Body of pancreas (tissue), 4 donors: Measurements from ENCODE around the gene MRPS5. TPM values are rescaled to one million over a fixed set of nuclear protein-coding genes. Genes with fewer than 3 reads are reported as not detected.
"Not testable (repeated sequence)": the region's sequence is repeated elsewhere in the genome, so short reads cannot be mapped to it uniquely, and the experiment has no call there.

Source experiments
- ATAC-seq: fragments of 150-250 bp; one replicate; pipeline ENCODE4 v1.9.1; 2016
- DNase-seq, 4 donors: peaks; one replicate each; pipeline ENCODE4 v3.0.0-alpha.2; 2019
- H3K27ac ChIP-seq, 4 donors: fragments of 200-600 bp; sonication (generic); 1 replicate in 3 of 4; 2 replicates in 1 of 4; pipeline versions ENCODE4 v1.5.1 to v1.6.1; 2016 to 2019; ENCODE audit warnings: mild to moderate bottlenecking in 1 of 4, mixed read lengths in 1 of 4, moderate library complexity in 1 of 4
- H3K27me3 ChIP-seq, 2 donors: fragments of 200-600 bp; sonication (generic); one replicate each; pipeline ENCODE4 v1.6.0; 2016; ENCODE audit warnings: mild to moderate bottlenecking in 1 of 2
- H3K36me3 ChIP-seq, 2 donors: fragments of 200-600 bp; sonication (generic); replicated peaks in 1 of 2; 2 replicates each; pipeline ENCODE4 v1.5.1; 2016; ENCODE audit warnings: low read depth in 2 of 2; ENCODE audit not compliant: insufficient read depth in 1 of 2
- H3K4me1 ChIP-seq: fragments of 200-600 bp; sonication (generic); one replicate; pipeline ENCODE4 v1.6.0; 2016
- H3K4me3 ChIP-seq, 2 donors: fragments of 200-600 bp; sonication (generic); 1 replicate in 1 of 2; 2 replicates in 1 of 2; pipeline ENCODE4 v1.5.1; 2016 to 2019
- H3K9me3 ChIP-seq, 3 donors: fragments of 200-600 bp; sonication (generic); 1 replicate in 2 of 3; 2 replicates in 1 of 3; pipeline ENCODE4 v1.5.1; 2016
- POLR2A ChIP-seq, 3 donors: fragments of 450-650 bp; IDR thresholded peaks; one replicate each; pipeline ENCODE4 v1.6.1; 2016; ENCODE audit warnings: antibody characterized with exemption in 3 of 3, mild to moderate bottlenecking in 2 of 3
- WGBS, 2 donors: methylation state at CpG; one replicate each; pipeline ENCODE4 v1.1.5; 2017; 5-methylcytosine and 5-hydroxymethylcytosine counted together
- intact Hi-C: fragments of 100-400 bp; cut with DNase I; formaldehyde crosslinking; loops from one replicate; pipeline ENCODE4 v1.15.1; 2023
- total RNA-seq, 2 donors: library from RNA; depleted of rRNA; stranded (reverse); fragments of >200 nt; gene quantifications; one replicate each; pipeline ENCODE4 v1.1.0, GENCODE V29; 2016
- TF ChIP-seq, protein P1 (sequence below), 7 experiments: fragments of 450-650 bp in 4 of 7; fragments of 200-600 bp in 3 of 7; sonication (generic) in 3 of 7; IDR thresholded peaks; one replicate each; pipeline ENCODE4 v1.5.1; 2016 to 2019; ENCODE audit warnings: antibody characterized with exemption in 7 of 7

Gene MRPS5
- total RNA-seq, 2 donors from 2014 or later = 31.6 to 46.1 TPM

DNA sequence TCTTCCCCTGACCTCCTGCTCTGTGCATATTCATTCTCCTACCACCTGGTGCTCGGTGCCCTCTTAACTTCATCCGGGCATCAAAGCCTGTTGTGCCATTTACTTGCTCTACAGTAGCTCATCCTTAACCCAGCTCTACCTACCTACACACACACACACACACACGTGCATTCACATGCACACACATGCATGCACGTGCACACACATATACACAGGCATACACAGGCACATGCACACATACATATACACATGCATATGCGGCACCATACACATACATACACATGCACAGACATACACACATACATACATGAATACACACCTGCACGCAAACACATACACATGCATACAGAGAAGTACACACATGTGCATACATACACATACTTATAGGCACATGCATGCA is 81.6 kb downstream of the MRPS5 start:
- Histone ChIP-seq H3K27ac (no peak overlapping the region), H3K9me3 (no peaks in the 10 kb centered on the region), H3K4me3 (no peak overlapping the region), H3K27me3 (no peaks in the 10 kb centered on the region), H3K4me1 (peaks cover 12% of the 10 kb centered on the region), H3K36me3 (no peaks in the 10 kb centered on the region)
- no peak for ATAC-seq
- WGBS, 2 donors = 73 to 81% methylated on average over 6 of the region's 6 CpGs
- DNase-seq = no peak
- TF ChIP-seq POLR2A (IDR thresholded peaks at IDR 0.05) = no peak
- TF ChIP-seq, protein P1, sequence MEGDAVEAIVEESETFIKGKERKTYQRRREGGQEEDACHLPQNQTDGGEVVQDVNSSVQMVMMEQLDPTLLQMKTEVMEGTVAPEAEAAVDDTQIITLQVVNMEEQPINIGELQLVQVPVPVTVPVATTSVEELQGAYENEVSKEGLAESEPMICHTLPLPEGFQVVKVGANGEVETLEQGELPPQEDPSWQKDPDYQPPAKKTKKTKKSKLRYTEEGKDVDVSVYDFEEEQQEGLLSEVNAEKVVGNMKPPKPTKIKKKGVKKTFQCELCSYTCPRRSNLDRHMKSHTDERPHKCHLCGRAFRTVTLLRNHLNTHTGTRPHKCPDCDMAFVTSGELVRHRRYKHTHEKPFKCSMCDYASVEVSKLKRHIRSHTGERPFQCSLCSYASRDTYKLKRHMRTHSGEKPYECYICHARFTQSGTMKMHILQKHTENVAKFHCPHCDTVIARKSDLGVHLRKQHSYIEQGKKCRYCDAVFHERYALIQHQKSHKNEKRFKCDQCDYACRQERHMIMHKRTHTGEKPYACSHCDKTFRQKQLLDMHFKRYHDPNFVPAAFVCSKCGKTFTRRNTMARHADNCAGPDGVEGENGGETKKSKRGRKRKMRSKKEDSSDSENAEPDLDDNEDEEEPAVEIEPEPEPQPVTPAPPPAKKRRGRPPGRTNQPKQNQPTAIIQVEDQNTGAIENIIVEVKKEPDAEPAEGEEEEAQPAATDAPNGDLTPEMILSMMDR (IDR thresholded peaks at IDR 0.05) = no peak
- intact Hi-C loops = no loop called here

DNA sequence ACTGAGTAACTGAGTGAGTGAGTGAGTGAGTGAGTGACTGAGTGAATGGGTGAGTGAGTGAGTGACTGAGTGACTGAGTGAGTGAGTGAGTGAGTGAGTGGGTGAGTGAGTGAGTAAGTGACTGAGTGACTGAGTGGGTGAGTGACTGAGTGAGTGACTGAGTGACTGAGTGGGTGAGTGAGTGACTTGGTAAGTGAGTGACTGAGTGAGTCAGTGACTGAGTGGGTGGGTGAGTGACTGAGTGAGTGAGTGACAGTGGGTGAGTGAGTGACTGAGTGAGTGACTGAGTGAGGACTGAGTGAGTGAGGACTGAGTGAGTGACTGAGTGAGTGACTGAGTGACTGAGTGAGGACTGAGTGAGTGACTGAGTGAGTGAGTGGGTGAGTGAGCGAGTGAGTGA is 82.2 kb downstream of the MRPS5 start:
- DNase-seq (no peak), ATAC-seq (no peak)
- Histone ChIP-seq H3K4me3 (no peak overlapping the region), H3K27me3 (no peaks in the 10 kb centered on the region), H3K9me3 (no peaks in the 10 kb centered on the region), H3K4me1 (peaks cover 12% of the 10 kb centered on the region), H3K27ac (no peak overlapping the region), H3K36me3 (no peaks in the 10 kb centered on the region)
- intact Hi-C loops = no loop called here
- TF ChIP-seq, protein P1 (IDR thresholded peaks at IDR 0.05) = no peak
- TF ChIP-seq POLR2A (IDR thresholded peaks at IDR 0.05) = no peak
- WGBS, 2 donors = 83 to 88% methylated on average over 1 of the region's 1 CpG

DNA sequence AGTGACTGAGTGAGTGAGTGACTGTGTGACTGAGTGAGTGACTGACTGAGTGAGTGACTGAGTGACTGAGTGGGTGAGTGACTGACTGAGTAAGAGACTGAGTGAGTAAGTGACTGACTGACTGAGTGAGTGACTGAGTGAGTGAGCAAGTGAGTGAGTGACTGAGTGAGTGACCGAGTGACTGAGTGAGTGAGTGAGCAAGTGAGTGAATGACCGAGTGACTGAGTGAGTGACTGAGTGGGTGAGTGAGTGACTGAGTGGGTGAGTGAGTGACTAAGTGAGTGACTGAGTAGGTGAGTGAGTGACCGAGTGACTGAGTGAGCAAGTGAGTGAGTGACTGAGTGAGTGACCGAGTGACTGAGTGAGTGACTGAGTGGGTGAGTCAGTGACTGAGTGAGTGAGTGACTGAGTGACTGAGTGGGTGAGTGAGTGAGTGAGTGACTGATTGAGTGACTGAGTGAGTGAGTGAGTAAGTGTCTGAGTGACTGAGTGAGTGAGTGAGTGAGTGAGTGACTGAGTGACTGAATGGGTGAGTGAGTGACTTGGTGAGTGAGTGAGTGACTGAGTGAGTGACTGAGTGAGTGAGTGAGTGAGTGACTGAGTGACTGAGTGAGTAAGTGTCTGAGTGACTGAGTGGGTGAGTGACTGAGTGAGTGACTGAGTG is 82.8 kb downstream of the MRPS5 start:
- Histone ChIP-seq H3K4me1 (peaks cover 11% of the 10 kb centered on the region), H3K27me3 (no peaks in the 10 kb centered on the region), H3K4me3 (no peak overlapping the region), H3K36me3 (no peaks in the 10 kb centered on the region), H3K9me3 (no peaks in the 10 kb centered on the region), H3K27ac (no peak overlapping the region)
- ATAC-seq = no peak
- 78 to 82% methylated on average over 4 of the region's 4 CpGs for WGBS, 2 donors
- intact Hi-C loops = no loop called here
- TF ChIP-seq POLR2A (IDR thresholded peaks at IDR 0.05) = no peak
- TF ChIP-seq, protein P1 (IDR thresholded peaks at IDR 0.05) = no peak
- no peak for DNase-seq

DNA sequence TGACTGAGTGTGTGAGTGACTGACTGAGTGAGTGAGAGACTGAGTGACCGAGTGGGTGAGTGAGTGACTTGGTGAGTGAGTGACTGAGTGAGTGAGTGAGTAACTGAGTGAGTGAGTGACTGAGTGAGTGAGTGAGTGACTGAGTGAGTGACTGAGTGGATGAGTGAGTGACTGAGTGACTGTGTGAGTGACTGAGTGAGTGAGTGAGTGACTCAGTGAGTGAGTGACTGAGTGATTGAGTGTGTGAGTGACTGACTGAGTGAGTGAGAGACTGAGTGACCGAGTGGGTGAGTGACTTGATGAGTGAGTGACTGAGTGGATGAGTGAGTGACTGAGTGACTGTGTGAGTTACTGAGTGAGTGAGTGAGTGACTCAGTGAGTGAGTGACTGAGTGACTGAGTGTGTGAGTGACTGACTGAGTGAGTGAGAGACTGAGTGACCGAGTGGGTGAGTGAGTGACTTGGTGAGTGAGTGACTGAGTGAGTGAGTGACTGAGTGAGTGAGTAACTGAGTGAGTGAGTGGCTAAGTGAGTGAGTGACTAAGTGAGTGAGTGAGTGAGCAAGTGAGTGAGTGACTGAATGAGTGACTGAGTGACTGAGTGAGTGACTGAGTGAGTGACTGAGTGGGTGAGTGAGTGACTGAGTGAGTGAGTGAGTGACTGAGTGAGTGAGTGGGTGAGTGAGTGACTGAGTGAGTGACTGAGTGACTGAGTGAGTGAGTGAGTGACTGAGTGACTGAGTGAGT is 83.6 kb downstream of the MRPS5 start:
- DNase-seq, H3K27me3 ChIP-seq, intact Hi-C loops, H3K4me3 ChIP-seq, H3K9me3 ChIP-seq, H3K4me1 ChIP-seq, H3K27ac ChIP-seq, H3K36me3 ChIP-seq, ATAC-seq: not testable (repeated sequence)
- WGBS, 2 donors = 64 to 71% methylated on average over 3 of the region's 3 CpGs

DNA sequence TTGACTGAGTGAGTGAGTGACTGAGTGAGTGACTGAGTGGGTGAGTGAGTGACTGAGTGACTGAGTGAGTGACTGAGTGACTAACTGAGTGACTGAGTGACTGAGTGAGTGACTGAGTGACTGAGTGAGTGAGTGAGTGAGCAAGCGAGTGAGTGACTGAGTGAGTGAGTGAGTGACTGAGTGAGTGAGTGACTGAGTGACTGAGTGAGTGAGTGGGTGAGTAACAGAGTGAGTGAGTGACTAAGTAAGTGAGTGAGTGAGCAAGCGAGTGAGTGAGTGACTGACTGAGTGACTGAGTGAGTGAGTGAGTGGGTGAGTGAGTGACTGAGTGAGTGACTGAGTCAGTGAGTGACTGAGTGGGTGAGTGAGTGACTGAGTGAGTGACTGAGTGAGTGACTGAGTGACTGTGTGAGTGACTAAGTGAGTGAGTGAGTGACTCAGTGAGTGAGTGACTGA is 84.2 kb downstream of the MRPS5 start:
- Histone ChIP-seq H3K4me3 (no peak overlapping the region), H3K27ac (no peak overlapping the region), H3K9me3 (no peaks in the 10 kb centered on the region), H3K27me3 (no peaks in the 10 kb centered on the region), H3K4me1 (no peaks in the 10 kb centered on the region), H3K36me3 (no peaks in the 10 kb centered on the region)
- ATAC-seq = no peak
- no peak for DNase-seq
- TF ChIP-seq, protein P1 (IDR thresholded peaks at IDR 0.05) = no peak
- TF ChIP-seq POLR2A (IDR thresholded peaks at IDR 0.05) = no peak
- 81 to 83% methylated on average over 2 of the region's 2 CpGs for WGBS, 2 donors
- intact Hi-C loops = no loop called here
